ENCODE data around the gene EIF2S1. TPM values are rescaled to one million over a fixed set of nuclear protein-coding genes. Genes with fewer than 3 reads are reported as not detected.

EIF2S1 gene
- total and polyA plus RNA-seq, 2 donors from 2014 or later = 52.8 to 78.2 TPM

DNA sequence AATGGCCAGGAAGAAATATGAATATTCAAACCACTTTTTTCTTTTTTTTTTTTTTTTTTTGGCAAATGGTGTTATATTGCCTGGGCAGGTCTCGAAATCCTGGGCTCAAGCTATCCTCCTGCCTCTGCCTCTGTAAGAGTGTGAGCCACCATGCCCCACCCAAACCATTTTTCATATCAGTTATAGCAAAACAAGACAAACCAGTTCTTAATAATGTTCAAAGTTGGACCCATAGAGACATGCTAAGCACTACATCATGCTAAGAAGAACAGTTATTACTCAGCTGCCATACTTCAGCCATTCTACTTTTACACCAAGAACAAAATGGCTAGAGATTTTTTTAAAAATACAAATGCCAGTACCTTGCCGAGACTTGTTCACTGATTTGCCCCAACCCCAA is 25.5 kb downstream of the EIF2S1 start:
- peaks cover 0 to 19% (median 12%) of the 10 kb centered on the region in 3 donors for H3K36me3 ChIP-seq (ENCODE audit: control insufficient read depth in 2 of 3, insufficient read depth in 3 of 3, low read length in 3 of 3)
- H3K4me1 ChIP-seq (ENCODE audit: control insufficient read depth in 2 of 3, insufficient read depth in 2 of 3, low read depth in 1 of 3, low read length in 3 of 3) = no peaks in the 10 kb centered on the region
- TF ChIP-seq, protein P1, sequence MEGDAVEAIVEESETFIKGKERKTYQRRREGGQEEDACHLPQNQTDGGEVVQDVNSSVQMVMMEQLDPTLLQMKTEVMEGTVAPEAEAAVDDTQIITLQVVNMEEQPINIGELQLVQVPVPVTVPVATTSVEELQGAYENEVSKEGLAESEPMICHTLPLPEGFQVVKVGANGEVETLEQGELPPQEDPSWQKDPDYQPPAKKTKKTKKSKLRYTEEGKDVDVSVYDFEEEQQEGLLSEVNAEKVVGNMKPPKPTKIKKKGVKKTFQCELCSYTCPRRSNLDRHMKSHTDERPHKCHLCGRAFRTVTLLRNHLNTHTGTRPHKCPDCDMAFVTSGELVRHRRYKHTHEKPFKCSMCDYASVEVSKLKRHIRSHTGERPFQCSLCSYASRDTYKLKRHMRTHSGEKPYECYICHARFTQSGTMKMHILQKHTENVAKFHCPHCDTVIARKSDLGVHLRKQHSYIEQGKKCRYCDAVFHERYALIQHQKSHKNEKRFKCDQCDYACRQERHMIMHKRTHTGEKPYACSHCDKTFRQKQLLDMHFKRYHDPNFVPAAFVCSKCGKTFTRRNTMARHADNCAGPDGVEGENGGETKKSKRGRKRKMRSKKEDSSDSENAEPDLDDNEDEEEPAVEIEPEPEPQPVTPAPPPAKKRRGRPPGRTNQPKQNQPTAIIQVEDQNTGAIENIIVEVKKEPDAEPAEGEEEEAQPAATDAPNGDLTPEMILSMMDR (IDR thresholded peaks at IDR 0.05; ENCODE audit: borderline replicate concordance, extremely low read depth, insufficient read depth) = no peak
- H3K27me3 ChIP-seq (ENCODE audit: control insufficient read depth, insufficient read depth, low read length) = no peaks in the 10 kb centered on the region
- H3K9me3 ChIP-seq (ENCODE audit: control insufficient read depth in 2 of 3, insufficient read depth in 1 of 3, low read length in 3 of 3) = no peaks in the 10 kb centered on the region
- H3K9ac ChIP-seq (ENCODE audit: low read length in 3 of 3) = no peak overlapping the region
- intact Hi-C loops (cut with DNase I) = no loop called here
- FAIRE-seq (no peak), DNase-seq (no peak)
- no peak overlapping the region for H3K4me3 ChIP-seq (ENCODE audit: low read length in 3 of 3)
- no peak overlapping the region for H3K27ac ChIP-seq (ENCODE audit: low read depth in 2 of 2, low read length in 2 of 2)

DNA sequence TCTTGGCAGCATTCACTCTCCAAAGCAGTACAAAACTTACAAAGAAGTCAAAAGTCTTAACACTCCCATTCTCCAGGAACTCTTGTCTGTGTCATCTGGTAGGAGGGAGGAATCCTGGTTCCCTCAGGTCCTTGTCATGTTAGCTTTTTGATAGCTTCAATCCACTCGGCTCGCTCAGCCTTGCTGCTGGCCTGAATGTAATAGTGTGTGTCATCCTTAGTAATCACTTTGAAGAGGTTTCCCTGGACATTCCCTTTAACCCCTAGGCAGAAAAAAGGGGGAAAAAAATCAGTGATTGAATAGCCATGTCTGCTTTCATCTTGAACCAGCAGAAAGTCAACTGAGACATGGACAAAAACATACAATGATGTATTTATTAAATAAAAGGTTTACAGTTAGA is 27.1 kb downstream of the EIF2S1 start:
- FAIRE-seq = no peak
- H3K36me3 ChIP-seq (ENCODE audit: control insufficient read depth in 2 of 3, insufficient read depth in 3 of 3, low read length in 3 of 3) = peaks cover 0 to 8% (median 8%) of the 10 kb centered on the region in 3 donors
- TF ChIP-seq, protein P1 (IDR thresholded peaks at IDR 0.05; ENCODE audit: borderline replicate concordance, extremely low read depth, insufficient read depth) = no peak
- intact Hi-C loops (cut with DNase I) = no loop called here
- H3K9ac ChIP-seq (ENCODE audit: low read length in 3 of 3) = no peak overlapping the region
- DNase-seq = no peak
- no peaks in the 10 kb centered on the region for H3K9me3 ChIP-seq (ENCODE audit: control insufficient read depth in 2 of 3, insufficient read depth in 1 of 3, low read length in 3 of 3)
- no peak overlapping the region for H3K27ac ChIP-seq (ENCODE audit: low read depth in 2 of 2, low read length in 2 of 2)
- H3K27me3 ChIP-seq (ENCODE audit: control insufficient read depth, insufficient read depth, low read length) = no peaks in the 10 kb centered on the region
- H3K4me3 ChIP-seq (ENCODE audit: low read length in 3 of 3) = no peak overlapping the region
- H3K4me1 ChIP-seq (ENCODE audit: control insufficient read depth in 2 of 3, insufficient read depth in 2 of 3, low read depth in 1 of 3, low read length in 3 of 3) = no peaks in the 10 kb centered on the region

DNA sequence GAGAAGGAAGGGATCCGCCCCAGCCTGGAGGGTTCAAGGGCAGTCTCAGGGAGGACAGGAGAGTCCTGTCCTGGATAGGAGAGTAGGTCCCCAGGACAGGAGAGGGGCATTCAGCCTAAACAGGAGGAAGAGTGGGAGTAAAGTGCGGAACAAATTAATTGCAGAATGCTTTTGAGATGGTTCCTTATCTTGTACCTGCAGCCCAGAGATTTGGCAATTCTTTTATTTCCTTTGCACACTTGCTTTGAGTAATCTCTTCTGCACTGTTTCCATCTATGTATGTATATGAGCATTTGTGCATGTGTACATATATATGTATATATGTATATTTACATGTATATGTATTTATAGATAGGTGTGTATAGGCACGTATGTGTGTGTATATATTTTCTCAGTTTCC is 29.1 kb downstream of the EIF2S1 start:
- intact Hi-C loops (cut with DNase I) = no loop called here
- Histone ChIP-seq H3K4me1 (ENCODE audit: control insufficient read depth in 2 of 3, insufficient read depth in 2 of 3, low read depth in 1 of 3, low read length in 3 of 3) (no peaks in the 10 kb centered on the region), H3K9me3 (ENCODE audit: control insufficient read depth in 2 of 3, insufficient read depth in 1 of 3, low read length in 3 of 3) (no peaks in the 10 kb centered on the region), H3K27ac (ENCODE audit: low read depth in 2 of 2, low read length in 2 of 2) (no peak overlapping the region), H3K36me3 (ENCODE audit: control insufficient read depth in 2 of 3, insufficient read depth in 3 of 3, low read length in 3 of 3) (peaks cover 0 to 2% (median 0%) of the 10 kb centered on the region in 3 donors), H3K27me3 (ENCODE audit: control insufficient read depth, insufficient read depth, low read length) (no peaks in the 10 kb centered on the region), H3K9ac (ENCODE audit: low read length in 3 of 3) (no peak overlapping the region), H3K4me3 (ENCODE audit: low read length in 3 of 3) (no peak overlapping the region)
- TF ChIP-seq, protein P1 (IDR thresholded peaks at IDR 0.05; ENCODE audit: borderline replicate concordance, extremely low read depth, insufficient read depth) = no peak
- DNase-seq (no peak), FAIRE-seq (no peak)

Data from kidney (tissue), 14 donors.